Esophagus squamous epithelium (tissue), 4 donors: Measurements from ENCODE around the gene CTNNA2.

ENCODE experiments used
- CTCF ChIP-seq, 6 experiments: fragments of 450-650 bp in 4 of 6; fragments of 200-600 bp in 2 of 6; sonication (generic) in 2 of 6; IDR thresholded peaks; one replicate each; pipeline ENCODE4 v1.5.1; 2016 to 2019; ENCODE audit warnings: antibody characterized with exemption in 6 of 6, mild to moderate bottlenecking in 4 of 6, moderate library complexity in 4 of 6
- POLR2A ChIP-seq, 4 donors: fragments of 450-650 bp; IDR thresholded peaks; one replicate each; pipeline ENCODE4 v1.6.1; 2017; ENCODE audit warnings: antibody characterized with exemption in 4 of 4, mild to moderate bottlenecking in 4 of 4, moderate library complexity in 3 of 4

- TF ChIP-seq POLR2A (IDR thresholded peaks at IDR 0.05) (no peak), CTCF (IDR thresholded peaks at IDR 0.05) (no peak)
These were observed 42.0 kb downstream of the CTNNA2 start for GRCh38 chr2:79554899-79555298.
